Dendritic cell treated with granulocyte-macrophage colony-stimulating factor and Interleukin-4, amounts not matched to agents 40 ng/mL and 50 ng/mL, for 4 days (primary cell): ENCODE data around the gene NOS1AP.

Experiments used
- H3K27ac Mint-ChIP-seq: one replicate; pipeline ENCODE4 v1.8.0; 2022; ENCODE audit warnings: mild to moderate bottlenecking, mixed read lengths
- H3K27me3 Mint-ChIP-seq: one replicate; pipeline ENCODE4 v1.8.0; 2022; ENCODE audit warnings: mild to moderate bottlenecking, mixed read lengths
- H3K36me3 Mint-ChIP-seq: one replicate; pipeline ENCODE4 v1.8.0; 2022; ENCODE audit warnings: low read depth, mixed read lengths
- H3K4me1 Mint-ChIP-seq: one replicate; pipeline ENCODE4 v1.8.0; 2022; ENCODE audit warnings: low read depth, mixed read lengths
- H3K4me3 Mint-ChIP-seq: one replicate; pipeline ENCODE4 v1.8.0; 2022; ENCODE audit warnings: mild to moderate bottlenecking, moderate library complexity, mixed read lengths
- H3K9me3 Mint-ChIP-seq: one replicate; pipeline ENCODE4 v1.8.0; 2022; ENCODE audit warnings: mixed read lengths
- intact Hi-C: fragments of 100-400 bp; cut with micrococcal nuclease; formaldehyde crosslinking; loops from one replicate; pipeline ENCODE4 v1.15.0; 2022

NOS1AP gene

GRCh38 chr1:162359523-162360236 lies 290.2 kb downstream of the NOS1AP start:
- intact Hi-C loops = loop anchor here (10.0 kb wide), 1 partner anchor 275 kb away; the partner anchor contains the start of gene DDR2
- no peaks in the 10 kb centered on the region for H3K36me3 Mint-ChIP-seq
- H3K27me3 Mint-ChIP-seq = no peaks in the 10 kb centered on the region

DNA sequence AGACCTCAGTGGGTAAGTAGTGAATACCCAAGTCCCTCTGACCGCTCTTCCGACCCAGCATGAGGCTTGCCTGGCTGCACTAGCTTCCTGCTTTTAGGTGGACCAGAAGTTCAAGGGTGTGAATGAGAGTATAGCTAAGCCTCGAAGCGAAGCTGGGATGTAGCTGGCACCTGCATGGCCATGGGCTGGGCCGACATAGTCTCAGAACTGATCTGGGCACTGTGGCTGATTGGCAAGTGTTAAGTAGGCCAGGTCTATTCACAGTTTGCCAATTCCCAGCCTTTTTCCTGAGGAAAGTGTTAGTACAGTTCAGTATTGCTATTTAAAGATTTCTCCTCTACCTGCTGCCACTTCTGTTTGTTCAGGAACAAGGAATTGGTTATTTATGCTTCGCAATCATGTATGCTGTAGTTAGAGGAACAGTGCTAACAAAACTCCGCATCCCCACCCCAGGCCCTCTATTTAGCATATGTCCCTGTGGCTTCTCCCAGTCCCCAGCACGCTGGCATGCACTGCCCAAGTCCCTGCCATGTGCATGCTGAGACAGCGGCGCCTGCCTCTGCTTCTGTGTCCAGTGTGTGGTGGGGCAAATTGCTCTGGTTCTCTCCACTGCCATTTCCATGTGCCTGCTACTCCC lies 290.9 kb downstream of the NOS1AP start:
- H3K27ac Mint-ChIP-seq = no peak overlapping the region
- H3K27me3 Mint-ChIP-seq = peaks cover 2% of the 10 kb centered on the region
- intact Hi-C loops = no loop called here
- no peaks in the 10 kb centered on the region for H3K36me3 Mint-ChIP-seq
- no peaks in the 10 kb centered on the region for H3K4me1 Mint-ChIP-seq
- no peak overlapping the region for H3K4me3 Mint-ChIP-seq
- no peaks in the 10 kb centered on the region for H3K9me3 Mint-ChIP-seq

More at GRCh38 chr1:162359523-162360236, 290.2 kb downstream of the NOS1AP start:
- Mint-ChIP-seq H3K4me1 (peaks cover 1% of the 10 kb centered on the region), H3K4me3 (no peak overlapping the region), H3K9me3 (no peaks in the 10 kb centered on the region), H3K27ac (no peak overlapping the region)

- intact Hi-C loops = no loop called here
- no peak overlapping the region for H3K27ac Mint-ChIP-seq
- H3K36me3 Mint-ChIP-seq = no peaks in the 10 kb centered on the region
- no peaks in the 10 kb centered on the region for H3K9me3 Mint-ChIP-seq
- peaks cover 3% of the 10 kb centered on the region for H3K27me3 Mint-ChIP-seq
- H3K4me3 Mint-ChIP-seq = no peak overlapping the region
- no peaks in the 10 kb centered on the region for H3K4me1 Mint-ChIP-seq
These were observed 291.4 kb downstream of the NOS1AP start for GRCh38 chr1:162360874-162361260.

DNA sequence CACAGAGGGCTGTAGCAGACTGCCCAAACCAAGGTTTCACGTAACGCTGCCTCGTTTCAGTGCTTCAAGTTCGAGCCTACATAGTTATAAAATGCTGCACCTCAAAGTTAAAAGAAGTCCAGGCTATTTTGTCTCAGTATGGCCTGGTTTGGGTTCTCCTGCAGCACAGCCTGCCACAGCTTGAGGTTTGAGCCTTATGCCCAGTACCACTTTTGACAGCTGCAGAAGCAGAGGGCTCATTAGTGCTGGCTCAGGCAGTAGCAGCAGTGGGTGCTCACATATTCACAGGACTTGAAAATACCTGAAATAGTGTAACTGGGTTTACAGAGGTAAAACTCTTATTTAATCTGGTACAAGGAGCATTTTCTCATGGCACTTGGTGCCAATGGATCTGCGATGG lies 291.9 kb downstream of the NOS1AP start:
- Mint-ChIP-seq H3K9me3 (no peaks in the 10 kb centered on the region), H3K27me3 (peaks cover 3% of the 10 kb centered on the region), H3K4me1 (no peaks in the 10 kb centered on the region), H3K36me3 (no peaks in the 10 kb centered on the region), H3K4me3 (no peak overlapping the region), H3K27ac (no peak overlapping the region)
- intact Hi-C loops = no loop called here

GRCh38 chr1:162363823-162364222 lies 294.3 kb downstream of the NOS1AP start:
- Mint-ChIP-seq H3K9me3 (no peaks in the 10 kb centered on the region), H3K27ac (no peak overlapping the region), H3K4me1 (no peaks in the 10 kb centered on the region), H3K36me3 (no peaks in the 10 kb centered on the region), H3K4me3 (no peak overlapping the region), H3K27me3 (peaks cover 3% of the 10 kb centered on the region)
- intact Hi-C loops = no loop called here

GRCh38 chr1:162364498-162364897 lies 295.0 kb downstream of the NOS1AP start:
- H3K27me3 Mint-ChIP-seq = peaks cover 3% of the 10 kb centered on the region

DNA sequence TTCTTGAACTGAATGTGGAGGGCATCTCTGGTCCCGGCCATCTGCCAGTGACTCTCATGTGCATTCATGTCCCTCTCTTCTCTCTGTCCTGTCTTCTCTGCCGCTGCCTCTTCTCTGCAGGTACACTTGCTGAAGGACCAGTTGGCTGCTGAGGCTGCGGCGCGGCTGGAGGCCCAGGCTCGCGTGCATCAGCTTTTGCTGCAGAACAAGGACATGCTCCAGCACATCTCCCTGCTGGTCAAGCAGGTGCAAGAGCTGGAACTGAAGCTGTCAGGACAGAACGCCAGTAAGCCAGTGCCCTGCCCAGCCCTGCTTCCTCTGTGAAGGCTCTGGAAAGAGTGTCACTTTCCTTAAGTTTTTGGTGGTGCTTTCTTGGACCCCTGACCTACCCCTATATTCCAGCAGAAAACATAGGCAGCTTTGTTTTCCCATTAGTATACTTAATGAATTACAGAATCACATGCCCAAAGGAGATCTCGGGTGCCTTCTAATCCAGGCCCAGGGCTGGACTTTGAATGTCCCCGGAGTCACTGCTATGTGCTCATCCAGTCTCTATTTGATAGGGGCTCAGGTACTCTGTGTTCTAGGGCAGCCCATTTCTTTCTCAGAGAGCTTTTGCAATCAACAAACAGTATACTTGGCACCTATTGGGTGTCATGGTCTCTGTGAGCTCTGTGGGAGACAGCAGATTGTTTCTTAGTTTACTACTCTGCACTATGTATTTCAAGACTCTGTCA lies 296.0 kb downstream of the NOS1AP start:
- intact Hi-C loops = no loop called here
- Mint-ChIP-seq H3K9me3 (no peaks in the 10 kb centered on the region), H3K4me1 (no peaks in the 10 kb centered on the region), H3K4me3 (no peak overlapping the region), H3K27me3 (peaks cover 3% of the 10 kb centered on the region), H3K27ac (no peak overlapping the region), H3K36me3 (no peaks in the 10 kb centered on the region)

More at GRCh38 chr1:162364498-162364897, 295.0 kb downstream of the NOS1AP start:
- no peaks in the 10 kb centered on the region for H3K4me1 Mint-ChIP-seq
- H3K9me3 Mint-ChIP-seq = no peaks in the 10 kb centered on the region
- intact Hi-C loops = no loop called here
- H3K27ac Mint-ChIP-seq = no peak overlapping the region
- no peak overlapping the region for H3K4me3 Mint-ChIP-seq
- no peaks in the 10 kb centered on the region for H3K36me3 Mint-ChIP-seq

DNA sequence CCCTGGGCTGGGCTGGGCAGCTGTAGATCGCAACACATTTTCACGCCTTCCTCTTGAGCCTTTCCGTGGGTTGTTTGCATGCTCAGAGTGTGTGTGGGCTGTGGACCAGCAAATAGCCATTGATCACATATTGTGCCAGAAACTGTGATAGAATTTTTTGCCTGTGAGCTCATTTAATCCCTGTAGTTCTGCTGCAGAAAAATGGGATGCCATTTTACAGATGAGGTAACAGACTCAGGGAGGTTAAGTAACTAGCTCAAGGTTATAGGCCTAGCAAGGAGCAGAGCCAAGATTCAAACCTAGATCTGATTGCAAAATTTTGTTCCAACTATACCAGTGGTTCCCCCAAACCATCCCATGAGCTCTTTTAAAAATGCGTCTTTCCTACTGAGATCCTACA lies 296.7 kb downstream of the NOS1AP start:
- no peaks in the 10 kb centered on the region for H3K36me3 Mint-ChIP-seq
- H3K9me3 Mint-ChIP-seq = no peaks in the 10 kb centered on the region
- intact Hi-C loops = no loop called here
- H3K27me3 Mint-ChIP-seq = peaks cover 3% of the 10 kb centered on the region
- no peak overlapping the region for H3K4me3 Mint-ChIP-seq
- H3K27ac Mint-ChIP-seq = no peak overlapping the region
- H3K4me1 Mint-ChIP-seq = no peaks in the 10 kb centered on the region

DNA sequence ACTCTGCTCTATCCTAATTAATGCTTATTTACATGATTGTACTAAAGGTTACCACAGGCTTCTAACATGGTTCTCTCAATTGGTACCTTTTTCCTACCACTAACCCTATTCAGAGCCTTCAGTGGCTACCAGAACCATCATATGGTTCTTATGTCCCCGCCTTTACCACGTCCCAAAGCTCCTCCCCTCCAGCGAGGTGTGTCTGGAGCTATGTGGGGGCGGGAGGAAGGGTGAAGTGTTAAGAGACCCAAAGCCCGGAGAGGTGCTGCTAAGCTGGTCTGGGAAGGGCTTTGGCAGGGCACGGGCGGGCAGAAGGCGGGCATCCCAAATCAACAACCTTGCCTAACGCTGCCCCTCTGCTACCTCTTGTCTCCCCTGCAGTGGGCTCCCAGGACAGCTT lies 297.2 kb downstream of the NOS1AP start:
- peaks cover 3% of the 10 kb centered on the region for H3K27me3 Mint-ChIP-seq
- H3K9me3 Mint-ChIP-seq = no peaks in the 10 kb centered on the region
- H3K36me3 Mint-ChIP-seq = no peaks in the 10 kb centered on the region
- H3K4me3 Mint-ChIP-seq = no peak overlapping the region
- intact Hi-C loops = no loop called here
- no peaks in the 10 kb centered on the region for H3K4me1 Mint-ChIP-seq
- no peak overlapping the region for H3K27ac Mint-ChIP-seq

GRCh38 chr1:162367073-162367472 lies 297.6 kb downstream of the NOS1AP start:
- peaks cover 3% of the 10 kb centered on the region for H3K27me3 Mint-ChIP-seq
- no peak overlapping the region for H3K27ac Mint-ChIP-seq
- H3K4me1 Mint-ChIP-seq = no peaks in the 10 kb centered on the region
- H3K4me3 Mint-ChIP-seq = no peak overlapping the region
- H3K36me3 Mint-ChIP-seq = no peaks in the 10 kb centered on the region
- intact Hi-C loops = no loop called here
- H3K9me3 Mint-ChIP-seq = no peaks in the 10 kb centered on the region

DNA sequence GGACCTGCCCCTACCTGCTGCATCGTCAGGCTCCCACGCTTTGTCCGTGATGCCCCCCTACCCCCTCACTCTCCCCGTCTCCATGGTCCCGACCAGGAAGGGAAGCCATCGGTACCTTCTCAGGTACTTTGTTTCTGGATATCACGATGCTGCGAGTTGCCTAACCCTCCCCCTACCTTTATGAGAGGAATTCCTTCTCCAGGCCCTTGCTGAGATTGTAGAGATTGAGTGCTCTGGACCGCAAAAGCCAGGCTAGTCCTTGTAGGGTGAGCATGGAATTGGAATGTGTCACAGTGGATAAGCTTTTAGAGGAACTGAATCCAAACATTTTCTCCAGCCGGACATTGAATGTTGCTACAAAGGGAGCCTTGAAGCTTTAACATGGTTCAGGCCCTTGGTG lies 298.3 kb downstream of the NOS1AP start:
- Mint-ChIP-seq H3K27me3 (peaks cover 3% of the 10 kb centered on the region), H3K27ac (no peak overlapping the region), H3K36me3 (no peaks in the 10 kb centered on the region), H3K4me1 (no peaks in the 10 kb centered on the region), H3K4me3 (no peak overlapping the region), H3K9me3 (no peaks in the 10 kb centered on the region)
- intact Hi-C loops = no loop called here

DNA sequence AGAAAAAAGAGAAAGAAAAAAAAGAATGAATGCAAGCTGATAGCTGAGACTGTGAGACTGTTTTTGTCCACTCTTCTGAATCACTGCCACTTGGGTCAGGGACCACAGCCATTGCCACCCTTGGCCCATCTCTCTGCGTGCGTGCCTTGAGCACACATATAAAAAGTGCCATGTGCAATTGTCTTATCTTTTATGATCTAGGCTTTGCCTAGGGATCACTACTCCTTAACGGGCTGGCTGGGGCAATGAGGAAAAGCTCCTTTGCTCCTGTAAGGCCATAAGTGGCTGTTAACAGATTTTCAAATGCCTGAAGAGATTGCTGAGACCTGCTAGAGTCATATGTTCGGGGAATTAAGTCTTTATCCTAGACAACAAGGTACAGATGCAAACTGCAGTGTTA lies 299.0 kb downstream of the NOS1AP start:
- Mint-ChIP-seq H3K9me3 (no peaks in the 10 kb centered on the region), H3K27me3 (peaks cover 3% of the 10 kb centered on the region), H3K4me1 (no peaks in the 10 kb centered on the region)

DNA sequence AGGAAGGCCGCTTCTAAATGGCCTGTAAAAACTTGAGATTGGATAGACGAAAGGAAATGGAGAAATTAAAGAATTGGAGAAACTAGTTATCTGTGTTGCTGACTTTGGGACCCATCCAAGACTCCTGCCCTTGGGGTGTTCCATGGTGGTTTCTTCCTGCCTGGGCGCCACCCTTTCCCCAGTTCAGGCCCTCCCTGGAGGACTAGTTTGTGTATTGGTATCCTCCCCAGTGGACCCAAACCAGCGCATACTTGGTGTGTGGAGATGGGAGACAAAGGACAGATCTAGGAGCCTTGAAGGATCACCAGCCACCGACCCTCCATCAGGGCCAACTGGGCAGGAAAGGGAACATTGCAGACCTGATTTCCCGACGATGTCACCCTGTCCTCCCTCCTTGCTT lies 300.1 kb downstream of the NOS1AP start:
- no peak overlapping the region for H3K27ac Mint-ChIP-seq
- no peaks in the 10 kb centered on the region for H3K4me1 Mint-ChIP-seq
- H3K27me3 Mint-ChIP-seq = peaks cover 3% of the 10 kb centered on the region
- no peak overlapping the region for H3K4me3 Mint-ChIP-seq
- intact Hi-C loops = no loop called here
- no peaks in the 10 kb centered on the region for H3K9me3 Mint-ChIP-seq
- no peaks in the 10 kb centered on the region for H3K36me3 Mint-ChIP-seq

More for the DNA sequence above, 299.0 kb downstream of the NOS1AP start:
- Mint-ChIP-seq H3K27ac (no peak overlapping the region), H3K4me3 (no peak overlapping the region), H3K36me3 (no peaks in the 10 kb centered on the region)
- intact Hi-C loops = no loop called here

GRCh38 chr1:162370161-162370560 lies 300.7 kb downstream of the NOS1AP start:
- H3K27ac Mint-ChIP-seq = no peak overlapping the region
- no peaks in the 10 kb centered on the region for H3K9me3 Mint-ChIP-seq
- H3K4me1 Mint-ChIP-seq = no peaks in the 10 kb centered on the region
- H3K27me3 Mint-ChIP-seq = peaks cover 3% of the 10 kb centered on the region
- intact Hi-C loops = no loop called here
- H3K36me3 Mint-ChIP-seq = no peaks in the 10 kb centered on the region
- no peak overlapping the region for H3K4me3 Mint-ChIP-seq
